Lower leg skin (tissue), 3 donors: ENCODE results near the gene CHIC1.
"Not testable (repeated sequence)": the region's sequence is repeated elsewhere in the genome, so short reads cannot be mapped to it uniquely, and the experiment has no call there.

Source experiments
- CTCF ChIP-seq, 3 donors: fragments of 450-650 bp; IDR thresholded peaks; one replicate each; pipeline ENCODE4 v1.5.1; 2016; ENCODE audit warnings: antibody characterized with exemption in 3 of 3, mild to moderate bottlenecking in 3 of 3, moderate library complexity in 2 of 3
- POLR2A ChIP-seq, 2 donors: fragments of 450-650 bp; IDR thresholded peaks; one replicate each; pipeline ENCODE4 v1.6.1; 2016 to 2017; ENCODE audit warnings: antibody characterized with exemption in 2 of 2, mild to moderate bottlenecking in 1 of 2, moderate library complexity in 1 of 2

DNA sequence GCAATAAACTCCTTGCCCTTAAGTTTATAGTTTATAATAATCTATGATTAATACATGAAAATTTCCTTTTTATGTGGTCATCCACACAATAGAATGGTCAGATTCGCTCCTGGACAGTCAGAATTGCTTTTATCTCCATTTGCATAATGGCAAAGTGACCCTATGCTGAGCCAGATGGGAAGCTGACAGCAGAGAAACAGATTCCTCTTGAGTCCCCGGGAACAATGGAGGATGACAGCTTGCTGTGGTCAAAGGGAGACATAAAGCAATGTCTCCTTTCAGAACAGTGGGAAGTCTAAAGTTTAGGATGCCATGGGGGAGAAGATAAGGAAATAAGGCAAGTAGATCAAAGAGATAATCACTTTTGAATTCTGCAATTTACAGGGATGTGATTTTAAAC lies 40.2 kb upstream of the CHIC1 start:
- not testable (repeated sequence) for TF ChIP-seq CTCF, POLR2A (IDR thresholded peaks at IDR 0.05)
